Nephron (organoid): ENCODE data around the gene PISD.

Experiments used
- H3K27ac Mint-ChIP-seq, 3 experiments: 2 replicates each; pipeline ENCODE4 v1.8.0; 2020; ENCODE audit warnings: mixed read lengths in 3 of 3, mild to moderate bottlenecking in 2 of 3, moderate library complexity in 1 of 3
- H3K27me3 Mint-ChIP-seq: 2 replicates; pipeline ENCODE4 v1.8.0; 2021; ENCODE audit warnings: low read depth, mild to moderate bottlenecking, moderate library complexity, mixed read lengths
- H3K36me3 Mint-ChIP-seq: 2 replicates; pipeline ENCODE4 v1.8.0; 2020; ENCODE audit warnings: low read depth, mixed read lengths
- H3K4me1 Mint-ChIP-seq: 2 replicates; pipeline ENCODE4 v1.8.0; 2020; ENCODE audit warnings: mixed read lengths
- H3K4me3 Mint-ChIP-seq, 3 experiments: 2 replicates each; pipeline ENCODE4 v1.8.0; 2020; ENCODE audit warnings: mild to moderate bottlenecking in 3 of 3, mixed read lengths in 3 of 3, moderate library complexity in 2 of 3
- H3K9me3 Mint-ChIP-seq: 2 replicates; pipeline ENCODE4 v1.8.0; 2020; ENCODE audit warnings: mixed read lengths
- TF ChIP-seq, protein P1 (sequence below), 3 experiments: fragments of 200-600 bp; sonication (generic); IDR thresholded peaks; one replicate each; pipeline ENCODE4 v1.5.0; 2021; ENCODE audit warnings: antibody characterized with exemption in 3 of 3; ENCODE audit not compliant: unreplicated experiment in 3 of 3

Gene PISD

DNA sequence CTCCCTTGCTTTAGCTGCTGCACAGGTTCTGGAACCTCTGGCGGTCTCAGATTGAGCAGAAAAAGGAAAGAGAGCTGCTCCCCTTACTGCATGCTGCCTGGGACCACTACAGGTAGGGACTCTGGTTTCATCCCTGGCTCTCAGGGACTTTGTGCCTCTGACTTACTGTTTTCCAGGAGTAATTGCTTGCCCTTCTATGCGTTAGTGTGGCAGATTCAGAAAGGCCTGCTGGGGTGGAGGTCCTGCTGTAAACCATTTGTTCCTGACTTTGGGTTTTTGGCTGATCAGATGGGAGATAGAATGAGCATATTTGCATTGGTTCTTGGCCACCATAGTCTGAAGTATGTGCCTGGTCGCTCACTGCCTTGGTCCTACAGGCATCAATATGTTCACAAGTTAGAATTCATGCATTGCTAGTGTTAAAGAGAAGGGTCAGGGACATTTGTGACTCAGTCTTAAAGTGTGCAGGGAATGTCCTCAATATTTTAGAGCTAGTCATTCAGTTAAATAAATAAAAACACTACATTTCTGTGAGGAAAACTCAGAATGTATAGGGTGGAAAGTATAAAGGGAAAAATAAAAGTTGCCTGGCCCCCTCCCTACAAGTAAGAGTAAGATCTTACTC lies 78.0 kb downstream of the PISD start:
- Mint-ChIP-seq H3K4me1 (peaks cover 11% of the 10 kb centered on the region), H3K36me3 (peaks cover 29% of the 10 kb centered on the region)
- TF ChIP-seq, protein P1, sequence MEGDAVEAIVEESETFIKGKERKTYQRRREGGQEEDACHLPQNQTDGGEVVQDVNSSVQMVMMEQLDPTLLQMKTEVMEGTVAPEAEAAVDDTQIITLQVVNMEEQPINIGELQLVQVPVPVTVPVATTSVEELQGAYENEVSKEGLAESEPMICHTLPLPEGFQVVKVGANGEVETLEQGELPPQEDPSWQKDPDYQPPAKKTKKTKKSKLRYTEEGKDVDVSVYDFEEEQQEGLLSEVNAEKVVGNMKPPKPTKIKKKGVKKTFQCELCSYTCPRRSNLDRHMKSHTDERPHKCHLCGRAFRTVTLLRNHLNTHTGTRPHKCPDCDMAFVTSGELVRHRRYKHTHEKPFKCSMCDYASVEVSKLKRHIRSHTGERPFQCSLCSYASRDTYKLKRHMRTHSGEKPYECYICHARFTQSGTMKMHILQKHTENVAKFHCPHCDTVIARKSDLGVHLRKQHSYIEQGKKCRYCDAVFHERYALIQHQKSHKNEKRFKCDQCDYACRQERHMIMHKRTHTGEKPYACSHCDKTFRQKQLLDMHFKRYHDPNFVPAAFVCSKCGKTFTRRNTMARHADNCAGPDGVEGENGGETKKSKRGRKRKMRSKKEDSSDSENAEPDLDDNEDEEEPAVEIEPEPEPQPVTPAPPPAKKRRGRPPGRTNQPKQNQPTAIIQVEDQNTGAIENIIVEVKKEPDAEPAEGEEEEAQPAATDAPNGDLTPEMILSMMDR (IDR thresholded peaks at IDR 0.05; ENCODE audit: unreplicated experiment in 3 of 3) = no peak

DNA sequence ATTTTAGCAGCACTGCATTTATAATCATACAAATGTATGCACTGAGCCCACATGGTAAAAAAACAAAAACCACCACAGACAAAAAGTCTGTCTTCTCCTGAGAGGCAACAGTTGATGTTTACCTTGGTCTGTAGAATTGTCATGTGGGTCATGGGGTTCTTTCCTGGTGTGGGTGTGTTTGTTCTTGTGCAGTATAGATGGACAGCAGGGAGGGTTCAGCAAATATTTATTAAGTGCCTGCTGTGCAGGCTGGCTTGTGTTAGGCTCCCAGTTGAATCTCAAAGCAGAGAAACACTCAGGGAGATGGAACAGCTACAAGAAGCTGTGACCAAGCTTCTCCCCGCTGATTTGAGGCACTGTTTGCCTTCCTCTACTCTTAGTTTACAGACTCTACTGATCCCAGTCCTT lies 82.2 kb downstream of the PISD start:
- peak overlapping the region; percentile 31 to 63 (median 46) for H3K27ac Mint-ChIP-seq
- H3K4me1 Mint-ChIP-seq = peaks cover 20% of the 10 kb centered on the region
- H3K4me3 Mint-ChIP-seq = no peak overlapping the region
- no peaks in the 10 kb centered on the region for H3K9me3 Mint-ChIP-seq
- TF ChIP-seq, protein P1 (IDR thresholded peaks at IDR 0.05; ENCODE audit: unreplicated experiment in 3 of 3) = no peak
- H3K36me3 Mint-ChIP-seq = peaks cover 15% of the 10 kb centered on the region
- no peaks in the 10 kb centered on the region for H3K27me3 Mint-ChIP-seq

More for the DNA sequence above, 78.0 kb downstream of the PISD start:
- no peaks in the 10 kb centered on the region for H3K9me3 Mint-ChIP-seq
- H3K27me3 Mint-ChIP-seq = peaks cover 3% of the 10 kb centered on the region
- no peak overlapping the region for H3K4me3 Mint-ChIP-seq
- no peak overlapping the region for H3K27ac Mint-ChIP-seq

DNA sequence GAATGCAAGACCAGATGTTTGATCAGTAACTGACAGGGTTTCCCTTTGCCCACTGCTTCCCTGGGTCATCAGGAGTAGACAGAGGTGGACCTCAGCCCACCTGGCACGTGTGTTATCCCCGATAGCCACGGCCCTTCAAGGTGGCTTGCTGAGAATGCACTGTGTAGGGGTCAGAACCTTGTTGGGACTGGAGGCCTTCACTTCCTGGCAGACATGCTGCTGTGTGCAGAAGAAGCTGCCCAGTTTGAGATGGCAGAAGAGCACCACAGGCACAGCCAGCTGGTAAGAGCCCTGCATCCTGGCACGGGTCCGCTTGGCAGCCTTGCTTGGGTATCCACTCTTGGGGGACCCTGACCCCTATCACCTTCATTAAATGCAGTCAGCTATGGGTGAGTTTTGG lies 83.8 kb downstream of the PISD start:
- H3K9me3 Mint-ChIP-seq = no peaks in the 10 kb centered on the region
- H3K4me1 Mint-ChIP-seq = peaks cover 28% of the 10 kb centered on the region
- TF ChIP-seq, protein P1 (IDR thresholded peaks at IDR 0.05; ENCODE audit: unreplicated experiment in 3 of 3) = no peak
- no peak overlapping the region for H3K4me3 Mint-ChIP-seq
- H3K27me3 Mint-ChIP-seq = no peaks in the 10 kb centered on the region
- peak overlapping the region in 1 of 3 experiments; percentile 83 for H3K27ac Mint-ChIP-seq
- H3K36me3 Mint-ChIP-seq = peaks cover 15% of the 10 kb centered on the region

DNA sequence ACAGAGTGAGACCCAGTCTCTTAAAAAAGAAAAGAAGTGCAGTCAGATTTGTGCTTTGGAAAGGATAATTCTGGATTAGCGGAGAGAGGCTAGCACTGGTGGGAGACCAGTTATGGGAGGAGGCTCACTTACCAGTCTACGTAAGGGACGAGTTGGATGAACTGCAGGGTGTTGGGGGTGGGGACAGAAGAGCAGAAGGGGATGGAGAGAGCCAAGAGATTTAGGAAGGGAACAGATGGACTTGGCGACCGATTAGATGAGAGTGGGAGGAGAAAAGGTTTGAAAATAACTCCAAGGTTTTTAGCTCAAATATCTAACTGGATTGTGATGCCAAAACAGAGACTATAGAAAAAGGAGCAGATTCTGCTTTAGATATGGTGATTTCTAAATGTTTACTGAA lies 84.3 kb downstream of the PISD start:
- Mint-ChIP-seq H3K27ac (peak overlapping the region in 1 of 3 experiments; percentile 83), H3K9me3 (no peaks in the 10 kb centered on the region), H3K27me3 (no peaks in the 10 kb centered on the region), H3K36me3 (peaks cover 15% of the 10 kb centered on the region), H3K4me1 (peaks cover 28% of the 10 kb centered on the region), H3K4me3 (no peak overlapping the region)
- TF ChIP-seq, protein P1 (IDR thresholded peaks at IDR 0.05; ENCODE audit: unreplicated experiment in 3 of 3) = no peak

DNA sequence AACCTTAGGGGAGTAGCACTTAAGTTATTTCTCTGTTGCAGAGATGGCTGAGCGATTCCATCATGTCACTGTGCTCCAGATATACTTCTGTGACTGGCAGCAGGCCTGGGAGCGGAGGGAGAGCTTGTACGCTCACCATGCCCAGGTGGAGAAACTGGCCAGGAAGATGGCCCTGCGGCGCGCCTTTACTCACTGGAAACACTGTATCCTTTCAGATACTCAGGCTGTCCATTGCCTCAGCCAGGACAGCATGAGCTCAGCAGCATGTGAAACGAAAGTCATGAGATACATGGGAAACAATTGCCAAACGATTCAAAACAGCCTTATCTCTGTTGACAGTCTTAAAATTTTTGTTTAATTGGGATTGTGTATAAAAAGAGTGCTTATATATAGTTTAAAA lies 86.8 kb downstream of the PISD start:
- Mint-ChIP-seq H3K36me3 (peaks cover 15% of the 10 kb centered on the region), H3K9me3 (no peaks in the 10 kb centered on the region), H3K4me1 (peaks cover 27% of the 10 kb centered on the region), H3K27ac (no peak overlapping the region), H3K27me3 (no peaks in the 10 kb centered on the region), H3K4me3 (no peak overlapping the region)
- TF ChIP-seq, protein P1 (IDR thresholded peaks at IDR 0.05; ENCODE audit: unreplicated experiment in 3 of 3) = no peak

DNA sequence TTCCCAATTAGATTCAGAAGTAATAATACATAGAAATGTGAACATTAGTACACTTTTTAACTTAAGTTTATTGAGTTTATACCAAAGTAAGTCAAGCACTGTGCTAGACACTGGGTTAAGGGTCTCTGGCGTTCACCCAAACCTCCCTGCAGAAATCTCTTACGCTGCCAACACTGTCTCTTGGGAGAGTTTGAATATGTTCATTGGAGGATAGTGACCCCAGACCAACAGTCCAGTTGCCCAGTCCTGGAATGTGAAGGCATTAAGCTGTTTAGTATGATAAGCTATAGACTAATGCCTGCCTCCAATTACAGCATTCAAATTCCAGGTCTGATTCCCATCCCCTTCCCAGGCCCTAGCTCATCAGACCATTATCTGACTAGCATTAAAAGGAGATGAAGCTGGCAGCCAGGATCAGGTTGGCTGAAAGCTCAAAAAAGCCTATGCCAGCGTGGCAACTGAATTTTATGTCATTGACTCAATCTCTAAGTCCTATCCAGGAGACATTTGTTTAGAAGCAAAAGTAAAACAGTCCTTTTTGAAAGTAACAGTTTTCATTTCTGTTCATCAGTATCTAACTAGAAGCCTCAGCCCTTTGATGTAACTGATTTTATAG lies 87.9 kb downstream of the PISD start:
- Mint-ChIP-seq H3K9me3 (no peaks in the 10 kb centered on the region), H3K4me3 (no peak overlapping the region), H3K27ac (peak overlapping the region in 2 of 3 experiments; percentile 57 to 90), H3K4me1 (peaks cover 23% of the 10 kb centered on the region), H3K27me3 (no peaks in the 10 kb centered on the region), H3K36me3 (peaks cover 9% of the 10 kb centered on the region)
- TF ChIP-seq, protein P1 (IDR thresholded peaks at IDR 0.05; ENCODE audit: unreplicated experiment in 3 of 3) = no peak
